ENCODE measurements around the gene MYO18B. TPM values are rescaled to one million over a fixed set of nuclear protein-coding genes. Genes with fewer than 3 reads are reported as not detected.

The MYO18B gene
- polyA plus RNA-seq, 3 donors, result 0.16 to 0.21 (median 0.20) TPM

GRCh38 chr22:25990940-25991339 lies 249.0 kb downstream of the MYO18B start:
- no peak for DNase-seq

GRCh38 chr22:25992331-25992730 lies 250.3 kb downstream of the MYO18B start:
- no peak for DNase-seq

- no peak for DNase-seq
Observed at GRCh38 chr22:25996669-25997068, 254.7 kb downstream of the MYO18B start.

GRCh38 chr22:25997886-25998775 lies 256.1 kb downstream of the MYO18B start:
- no peak for DNase-seq

- no peak for DNase-seq
Observed at GRCh38 chr22:26002456-26002855, 260.5 kb downstream of the MYO18B start.

- DNase-seq, result no peak
Observed at GRCh38 chr22:26004477-26004876, 262.5 kb downstream of the MYO18B start.

GRCh38 chr22:26008587-26008986 lies 266.6 kb downstream of the MYO18B start:
- no peak for DNase-seq

- DNase-seq, result no peak
Observed at GRCh38 chr22:26016916-26017315, 274.9 kb downstream of the MYO18B start.

GRCh38 chr22:26017932-26018331 lies 275.9 kb downstream of the MYO18B start:
- no peak for DNase-seq

GRCh38 chr22:26019596-26019995 lies 277.6 kb downstream of the MYO18B start:
- no peak for DNase-seq

- DNase-seq, result no peak
Observed at GRCh38 chr22:26021516-26021915, 279.5 kb downstream of the MYO18B start.

GRCh38 chr22:26023104-26023775 lies 281.3 kb downstream of the MYO18B start:
- no peak for DNase-seq

GRCh38 chr22:26025626-26026025 lies 283.6 kb downstream of the MYO18B start:
- no peak for DNase-seq

- no peak for DNase-seq
Observed at GRCh38 chr22:26027341-26027740, 285.4 kb downstream of the MYO18B start.

GRCh38 chr22:26031641-26032040 lies 289.7 kb downstream of the MYO18B start:
- DNase-seq, result no peak

GRCh38 chr22:26033071-26033470 lies 291.1 kb downstream of the MYO18B start:
- no peak for DNase-seq

GRCh38 chr22:26033586-26033985 lies 291.6 kb downstream of the MYO18B start:
- no peak for DNase-seq

- DNase-seq, result no peak
Observed at GRCh38 chr22:26035523-26035922, 293.5 kb downstream of the MYO18B start.

- no peak for DNase-seq
Observed at GRCh38 chr22:26038365-26038764, 296.4 kb downstream of the MYO18B start.

GRCh38 chr22:26041931-26042330 lies 299.9 kb downstream of the MYO18B start:
- DNase-seq, result no peak

- DNase-seq, result no peak
Observed at GRCh38 chr22:26043031-26043430, 301.0 kb downstream of the MYO18B start.

- DNase-seq, result no peak
Observed at GRCh38 chr22:26045051-26045450, 303.1 kb downstream of the MYO18B start.

- no peak for DNase-seq
Observed at GRCh38 chr22:26045860-26046259, 303.9 kb downstream of the MYO18B start.

Measured in renal pelvis (tissue), 4 donors.